CD4-positive, alpha-beta T cell treated with Interleukin-17A for 1 hour (primary cell): ENCODE data around the gene ZNF117.
"Not testable (repeated sequence)": the region's sequence is repeated elsewhere in the genome, so short reads cannot be mapped to it uniquely, and the experiment has no call there.

Experiments
- DNase-seq: peaks from one replicate; pipeline ENCODE4 v3.0.0-alpha.2; 2020

ZNF117 gene

DNA sequence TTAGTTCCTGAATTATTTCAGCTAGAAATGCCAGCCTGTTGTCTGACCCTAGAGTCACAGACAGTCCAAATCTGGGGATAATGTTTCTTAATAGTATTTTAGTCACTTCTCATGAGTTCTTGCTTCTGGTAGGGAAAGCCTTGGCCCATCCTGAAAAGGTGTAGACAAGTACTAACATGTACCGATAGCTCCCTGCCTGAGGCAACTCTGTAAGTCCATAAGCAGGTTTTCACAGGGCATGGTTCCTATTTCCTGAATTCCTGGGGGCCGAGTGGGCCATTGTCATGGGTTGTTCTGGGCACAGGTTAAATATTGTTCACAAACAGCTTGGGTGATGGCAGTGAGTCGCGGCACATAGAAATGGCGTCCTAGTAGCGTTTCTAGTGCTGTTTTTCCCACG lies 3.1 kb upstream of the ZNF117 start:
- no peak for DNase-seq

DNA sequence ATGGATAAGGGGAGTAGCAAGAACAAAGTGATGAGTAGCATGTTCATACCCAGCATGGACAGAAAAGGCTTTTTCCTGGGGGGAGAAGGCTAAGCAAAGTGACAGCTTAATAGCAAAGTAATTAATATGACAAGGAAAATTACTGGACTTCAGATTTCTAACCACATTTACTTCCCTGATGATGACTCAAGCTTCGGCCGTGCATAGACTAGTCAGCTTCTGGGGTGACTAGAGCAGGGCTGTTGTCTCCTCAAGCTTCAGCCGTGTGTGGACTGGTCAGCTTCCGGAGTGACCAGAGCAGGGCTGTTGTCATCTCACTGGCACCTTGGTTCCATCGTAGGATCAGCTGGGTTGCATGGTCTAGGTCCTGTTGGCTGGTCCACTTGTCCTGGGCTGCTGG lies 2.1 kb upstream of the ZNF117 start:
- no peak for DNase-seq

DNA sequence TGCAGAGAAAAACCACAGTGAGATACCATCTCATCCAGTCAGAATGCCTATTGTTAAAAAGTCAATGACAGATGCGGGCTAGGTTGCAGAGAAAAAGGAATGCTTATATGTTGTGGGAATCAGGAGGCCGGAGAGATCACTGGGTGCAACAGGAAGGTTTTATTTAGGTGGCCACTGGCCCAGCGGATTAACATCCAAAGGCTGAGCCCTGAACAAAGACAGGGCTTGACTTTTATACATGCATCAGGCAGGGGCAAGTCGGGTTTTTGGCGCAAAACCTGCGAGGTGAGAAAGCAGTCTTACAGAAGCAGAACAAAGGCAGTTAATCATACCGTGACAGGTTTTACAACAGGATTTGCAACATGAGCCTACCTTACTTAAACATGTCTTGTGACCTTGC lies 620 bp downstream of the ZNF117 start:
- no peak for DNase-seq

DNA sequence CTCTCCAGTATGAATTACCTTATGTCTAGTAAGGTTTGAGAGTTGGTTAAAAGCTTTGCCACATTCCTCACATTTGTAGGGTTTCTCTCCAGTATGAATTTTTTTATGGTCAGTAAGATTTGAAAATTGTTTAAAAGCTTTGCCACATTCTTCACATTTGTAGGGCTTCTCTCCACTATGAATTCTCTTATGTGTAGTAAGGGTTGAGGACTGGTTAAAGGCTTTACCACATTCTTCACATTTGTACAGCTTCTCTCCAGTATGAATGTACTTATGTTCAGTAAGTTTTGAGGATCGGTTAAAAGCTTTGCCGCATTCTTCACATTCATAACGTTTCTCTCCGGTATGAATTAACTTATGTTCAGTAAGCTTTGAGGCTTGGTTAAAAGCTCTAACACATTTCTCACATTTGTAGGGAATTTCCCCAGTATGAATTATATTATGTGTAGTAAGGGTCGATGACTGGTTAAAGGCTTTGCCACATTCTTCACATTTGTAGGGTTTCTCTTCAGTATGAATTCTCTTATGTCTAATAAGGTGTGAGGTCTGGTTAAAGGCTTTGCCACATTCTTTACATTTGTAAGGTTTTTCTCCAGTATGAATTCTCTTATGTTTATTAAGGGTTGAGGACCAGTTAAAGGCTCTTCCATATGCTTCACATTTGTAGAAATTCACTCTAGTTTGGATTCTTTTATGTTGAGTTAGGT lies 12.2 kb downstream of the ZNF117 start:
- no peak for DNase-seq

DNA sequence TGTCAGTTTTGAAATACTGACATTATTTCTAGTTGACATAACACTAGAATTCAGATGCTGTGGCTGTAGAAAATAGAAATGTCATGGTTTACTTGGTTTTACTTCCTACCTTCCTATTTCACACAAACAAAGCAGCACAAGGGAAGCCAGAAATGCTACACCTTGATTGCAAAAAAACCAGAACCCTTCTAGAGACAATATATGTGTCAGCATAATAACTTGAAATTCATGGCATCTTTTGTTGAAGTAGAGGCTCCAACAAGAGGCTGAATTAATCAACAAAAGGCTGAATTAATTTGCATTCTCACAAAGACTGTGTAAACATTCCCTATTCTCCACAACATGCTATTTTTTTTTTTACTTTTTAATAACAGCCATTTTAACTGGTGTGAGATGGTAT lies 25.2 kb downstream of the ZNF117 start:
- no peak for DNase-seq

DNA sequence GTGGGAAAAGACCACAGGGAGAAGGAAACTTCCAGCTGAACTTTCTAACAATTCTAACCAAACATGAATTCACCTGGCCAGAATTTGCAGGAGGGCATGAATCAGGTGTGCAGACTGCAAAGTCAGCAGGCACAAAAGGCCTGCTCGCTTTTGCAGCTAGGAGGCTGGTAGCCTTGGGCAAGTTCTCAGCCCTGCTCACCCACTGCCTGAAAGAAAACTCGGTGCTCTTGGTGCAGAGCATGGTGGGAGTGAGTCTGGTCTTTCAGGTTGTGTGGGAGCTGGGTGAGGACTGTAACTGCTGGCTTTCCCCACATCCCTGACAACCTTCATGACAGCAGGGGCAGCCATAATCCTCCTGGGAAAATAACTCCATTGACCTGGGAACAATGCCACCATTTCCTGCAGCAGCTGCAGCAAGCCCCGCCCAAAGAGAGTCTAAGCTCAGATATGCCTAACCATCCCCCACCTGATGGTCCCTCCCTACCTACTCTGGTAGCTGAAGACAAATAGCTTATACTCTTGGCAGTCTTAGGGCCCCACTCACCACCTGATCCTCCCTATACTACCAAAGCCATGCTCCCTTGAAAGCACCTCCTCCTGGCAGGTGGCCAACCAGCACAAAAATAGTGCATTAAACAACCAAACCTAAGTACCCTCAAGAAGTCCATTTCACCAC lies 31.6 kb downstream of the ZNF117 start:
- no peak for DNase-seq

DNA sequence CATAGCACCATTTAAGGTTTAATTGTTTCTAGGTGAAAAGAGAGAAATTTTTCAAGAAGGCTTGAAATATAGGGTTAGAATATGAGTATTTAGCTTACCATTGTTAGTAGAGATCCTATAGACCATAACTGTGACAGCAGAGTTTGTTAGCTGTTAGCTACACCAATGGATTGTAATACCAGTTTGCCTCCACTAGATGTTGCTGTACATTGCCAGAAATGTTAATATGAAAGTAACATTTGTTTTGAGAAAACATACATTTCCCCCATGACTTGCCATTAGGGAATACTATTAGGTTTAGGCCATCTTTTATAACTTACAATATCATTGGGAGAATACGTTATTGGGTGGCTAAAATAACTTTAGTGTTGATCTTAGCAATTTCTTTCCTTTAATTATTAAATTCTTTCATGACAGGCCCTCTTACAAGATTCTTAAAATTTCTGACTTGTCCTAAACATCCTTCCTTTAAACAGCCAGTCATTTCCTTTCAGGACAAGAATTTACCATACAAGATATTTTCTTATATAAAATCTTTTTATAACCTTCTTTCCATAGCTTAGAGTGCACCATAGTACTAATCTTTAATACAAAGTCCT lies 39.5 kb downstream of the ZNF117 start:
- peak; percentile 68 for DNase-seq

DNA sequence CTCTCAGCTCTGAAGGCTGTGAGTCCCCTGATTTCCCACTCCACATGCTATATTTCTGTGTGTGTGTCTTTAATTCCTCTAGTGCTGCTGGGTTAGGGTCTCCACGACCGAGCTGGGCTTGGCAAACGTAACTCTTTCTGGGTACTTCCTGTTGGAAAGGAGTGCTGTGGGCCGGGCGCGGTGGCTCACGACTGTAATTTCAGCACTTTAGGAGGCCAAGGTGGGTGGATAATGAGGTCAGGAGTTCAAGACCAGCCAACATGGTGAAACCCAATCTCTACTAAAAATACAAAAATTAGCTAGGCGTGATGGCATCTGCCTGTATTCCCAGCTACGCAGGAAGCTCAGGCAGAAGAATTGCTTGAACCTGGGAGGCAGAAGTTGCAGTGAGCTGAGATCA lies 40.2 kb downstream of the ZNF117 start:
- not testable (repeated sequence) for DNase-seq

DNA sequence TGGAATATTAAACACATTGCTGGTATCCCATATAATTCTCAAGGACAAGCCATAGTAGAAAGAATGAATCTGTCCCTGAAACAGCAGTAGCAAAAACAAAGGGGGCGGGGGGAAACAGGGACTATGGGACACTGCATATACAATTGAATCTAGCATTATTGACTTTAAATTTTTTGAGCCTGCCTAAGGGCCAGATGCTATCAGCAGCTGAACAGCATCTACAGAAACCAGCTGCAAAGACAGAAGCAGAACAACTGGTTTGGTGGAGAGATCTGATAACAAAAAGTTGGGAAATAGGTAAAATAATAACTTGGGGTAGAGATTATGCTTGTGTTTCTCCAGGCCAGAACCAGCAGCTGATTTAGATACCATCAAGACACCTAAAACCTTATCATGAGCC lies 42.1 kb downstream of the ZNF117 start:
- DNase-seq: not testable (repeated sequence)

DNA sequence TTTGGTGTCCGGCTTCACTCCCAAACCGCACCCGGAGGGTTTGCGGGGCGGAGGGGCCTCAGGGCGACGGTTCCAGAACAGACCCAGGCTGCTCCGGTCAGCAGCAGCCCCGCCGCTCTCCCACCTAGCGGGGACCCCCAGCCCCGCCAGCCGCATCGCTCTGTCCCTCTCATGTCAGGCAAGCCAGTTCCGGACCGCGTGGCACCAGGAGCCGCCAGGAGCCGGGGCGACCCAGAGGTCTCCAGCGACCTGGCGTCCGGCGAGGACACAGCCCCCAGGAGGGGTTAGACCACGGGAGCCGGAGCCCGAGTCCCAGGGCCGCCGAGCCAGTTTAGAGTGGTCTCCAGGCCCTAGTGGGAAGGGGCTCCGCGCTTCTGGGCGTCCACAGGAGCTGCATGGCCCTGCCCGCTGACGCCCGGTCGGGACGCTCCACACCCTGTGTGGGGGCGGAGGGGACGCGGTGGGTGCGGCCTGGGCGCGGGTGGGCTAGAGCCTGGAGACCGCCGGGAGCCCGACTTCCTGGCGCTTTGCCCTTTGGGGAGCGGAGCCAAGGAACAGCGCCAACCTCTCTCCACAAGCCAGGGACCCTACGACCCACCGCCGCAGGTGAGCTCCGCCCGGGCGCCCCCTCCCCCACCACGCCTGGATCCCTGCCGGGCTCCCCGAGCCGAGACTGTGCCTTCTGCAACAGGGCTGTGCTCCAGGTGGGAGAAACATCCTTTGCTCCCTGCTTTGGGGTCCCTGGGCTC lies 43.4 kb downstream of the ZNF117 start:
- DNase-seq: no peak

DNA sequence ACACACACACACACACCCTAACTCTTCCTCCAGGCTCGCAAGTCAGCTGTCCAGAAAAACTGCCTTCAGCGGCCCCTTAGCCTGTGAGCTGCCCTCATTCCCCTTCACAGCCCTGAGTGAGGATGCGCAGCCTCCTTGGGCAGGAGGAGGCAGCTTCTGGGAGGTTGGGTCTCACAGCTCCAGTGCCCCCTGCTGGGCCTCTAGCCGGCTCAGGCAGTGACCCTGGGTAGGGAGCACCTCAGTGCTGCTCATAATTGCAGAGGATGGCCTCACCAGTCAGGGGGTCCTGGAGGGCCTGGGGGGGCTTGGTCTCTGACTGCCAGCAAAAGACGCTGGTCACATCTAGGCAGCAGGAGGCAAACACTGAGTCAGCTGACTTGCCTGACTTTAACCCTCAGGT lies 44.1 kb downstream of the ZNF117 start:
- no peak for DNase-seq

DNA sequence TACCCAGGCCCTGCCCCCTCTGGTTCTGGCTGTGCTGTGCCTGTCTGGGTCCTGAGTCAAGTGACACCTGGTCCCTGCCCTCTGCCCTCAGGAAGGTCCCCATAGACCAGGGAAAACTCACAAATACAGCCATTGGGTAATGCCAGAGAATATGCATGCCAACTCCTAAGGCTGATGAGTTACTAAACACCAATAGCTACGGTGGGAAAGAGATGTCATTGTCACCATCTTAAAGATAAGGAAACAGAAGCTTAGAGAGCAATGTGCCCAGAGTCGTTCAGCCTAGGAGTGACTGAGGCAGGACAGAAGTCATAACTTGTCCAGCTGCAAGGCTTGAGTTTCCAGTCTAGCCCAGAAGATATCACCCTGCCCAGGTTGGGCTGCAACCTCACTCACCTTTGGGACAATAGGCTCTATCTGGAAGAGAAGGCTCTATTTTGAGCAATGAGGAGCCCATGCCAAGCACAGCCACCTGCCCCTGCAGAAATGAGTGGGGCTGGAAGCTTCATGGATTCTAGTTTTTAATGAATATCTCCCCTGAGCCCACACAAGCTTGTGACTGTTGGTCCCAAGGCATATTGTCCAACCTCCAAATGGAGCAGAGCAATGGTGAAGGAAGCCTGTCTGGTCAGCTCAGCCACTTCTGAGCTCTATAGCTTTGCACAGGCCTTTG lies 45.2 kb downstream of the ZNF117 start:
- no peak for DNase-seq

DNA sequence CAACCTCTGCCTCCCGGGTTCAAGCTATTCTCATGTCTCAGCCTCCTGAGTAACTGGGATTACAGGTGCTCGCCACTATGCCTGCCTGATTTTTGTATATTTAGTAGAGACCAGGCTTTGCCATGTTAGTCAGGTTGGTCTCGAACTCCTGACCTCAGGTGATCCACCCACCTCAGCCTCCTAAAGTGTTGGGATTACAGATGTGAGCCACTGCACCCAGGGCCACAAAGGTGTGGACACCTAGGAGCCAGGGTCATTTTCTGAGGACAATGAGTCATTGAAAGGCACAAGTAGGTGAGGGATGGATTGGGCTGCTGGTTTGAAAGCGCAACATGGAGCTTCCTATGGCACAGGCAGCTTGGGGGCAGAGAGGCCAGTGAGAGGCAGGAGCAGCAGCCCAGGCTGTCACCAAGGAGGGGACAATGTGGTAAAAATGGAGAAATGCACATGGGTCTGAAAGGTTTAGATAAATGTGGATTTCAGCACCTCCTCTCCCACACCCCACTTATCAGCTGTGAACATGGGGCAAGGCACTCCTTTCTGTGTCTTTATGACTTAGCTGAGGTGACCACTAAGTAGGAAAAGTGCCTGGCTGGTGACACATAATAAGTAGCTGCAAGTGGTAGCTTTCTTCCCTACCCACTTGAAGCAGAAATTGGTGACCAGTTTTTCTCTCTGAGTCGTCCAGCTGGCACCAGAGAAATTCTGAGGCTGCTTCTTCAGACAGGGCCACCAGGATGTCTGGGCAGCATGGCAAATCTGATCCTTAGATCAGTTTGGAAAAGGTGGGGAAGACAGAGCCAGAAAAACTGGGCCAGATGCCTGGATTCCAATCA lies 46.0 kb downstream of the ZNF117 start:
- not testable (repeated sequence) for DNase-seq

DNA sequence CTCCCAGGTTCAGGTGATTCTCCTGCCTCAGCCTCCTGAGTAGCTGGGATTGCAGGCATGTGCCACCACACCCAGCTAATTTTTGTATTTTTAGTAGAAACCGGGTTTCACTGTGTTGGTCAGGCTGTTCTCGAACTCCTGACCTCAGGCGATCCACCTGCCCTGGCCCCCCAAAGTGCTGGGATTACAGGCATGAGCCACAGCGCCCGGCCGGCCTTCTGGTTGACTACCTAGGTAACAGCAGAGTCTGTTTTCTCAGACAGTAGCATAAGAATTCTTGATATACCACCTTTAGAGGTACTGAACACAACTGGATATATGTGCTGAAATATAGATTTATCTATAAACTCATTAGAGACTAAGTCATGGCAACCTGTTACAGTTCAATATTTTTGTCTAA lies 50.8 kb downstream of the ZNF117 start:
- not testable (repeated sequence) for DNase-seq

DNA sequence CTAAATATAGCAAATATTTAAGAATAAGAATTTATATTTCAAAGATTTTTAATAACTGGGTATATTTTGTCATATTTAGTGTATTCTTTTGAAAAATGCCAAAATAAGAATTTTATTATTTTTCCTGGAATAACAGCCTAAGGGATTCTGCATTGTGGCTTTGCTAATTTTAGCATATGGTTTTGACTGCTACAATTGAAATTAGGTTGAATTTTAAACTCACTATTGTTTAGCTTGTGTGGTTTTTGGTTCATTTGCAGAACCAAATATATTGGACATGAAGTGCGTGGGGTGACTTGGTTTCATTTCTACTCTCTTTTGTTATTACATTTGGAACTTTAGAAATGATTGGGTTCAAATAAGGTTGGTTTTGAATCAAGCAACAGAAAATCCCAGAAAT lies 52.3 kb downstream of the ZNF117 start:
- DNase-seq: no peak

DNA sequence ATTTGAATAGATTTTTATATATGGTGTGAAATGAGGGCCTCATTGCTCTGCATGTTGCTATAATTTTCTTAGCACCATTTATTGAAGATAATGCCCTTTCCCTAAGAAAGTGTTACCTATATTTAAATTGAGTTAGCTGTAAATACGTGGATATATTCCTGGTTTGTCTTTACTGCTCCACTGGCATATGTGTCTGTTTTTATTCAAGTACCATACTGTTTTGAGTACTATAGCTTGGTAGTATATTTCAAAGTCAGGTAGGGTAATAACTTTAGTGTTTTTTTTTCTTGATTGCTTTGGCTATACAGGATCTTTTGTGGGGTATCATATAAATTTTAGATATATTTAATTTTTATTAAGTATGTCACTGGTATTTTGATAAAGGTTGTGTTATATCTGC lies 56.4 kb downstream of the ZNF117 start:
- no peak for DNase-seq

DNA sequence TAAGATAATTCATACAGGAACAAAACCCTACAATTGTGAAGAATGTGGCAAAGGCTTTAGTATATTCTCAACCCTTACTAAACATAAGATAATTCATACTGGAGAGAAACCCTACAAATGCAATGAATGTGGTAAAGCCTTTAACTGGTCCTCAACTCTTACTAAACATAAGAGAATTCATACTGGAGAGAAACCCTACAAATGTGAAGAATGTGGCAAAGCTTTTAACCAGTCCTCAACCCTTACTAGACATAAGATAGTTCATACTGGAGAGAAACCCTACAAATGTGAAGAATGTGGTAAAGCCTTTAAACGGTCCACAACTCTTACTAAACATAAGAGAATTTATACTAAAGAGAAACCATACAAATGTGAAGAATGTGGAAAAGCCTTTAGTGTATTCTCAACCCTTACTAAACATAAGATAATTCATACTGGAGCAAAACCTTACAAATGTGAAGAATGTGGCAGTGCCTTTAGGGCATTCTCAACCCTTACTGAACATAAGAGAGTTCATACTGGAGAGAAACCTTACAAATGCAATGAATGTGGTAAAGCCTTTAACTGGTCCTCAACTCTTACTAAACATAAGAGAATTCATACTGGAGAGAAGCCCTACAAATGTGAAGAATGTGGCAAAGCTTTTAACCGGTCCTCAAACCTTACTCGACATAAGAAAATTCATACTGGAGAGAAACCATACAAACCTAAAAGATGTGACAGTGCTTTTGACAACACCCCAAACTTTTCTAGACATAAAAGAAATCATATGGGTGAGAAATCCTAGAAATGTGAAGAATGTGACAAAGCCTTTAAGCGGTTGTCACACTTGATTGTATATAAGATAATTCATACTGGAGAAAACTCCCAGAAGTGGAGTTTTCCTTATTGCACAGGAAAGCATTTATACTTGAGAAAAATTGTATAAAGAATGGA lies 62.3 kb downstream of the ZNF117 start:
- not testable (repeated sequence) for DNase-seq
